ENCODE results near the gene ELP1.
"Not testable (repeated sequence)": the region's sequence is repeated elsewhere in the genome, so short reads cannot be mapped to it uniquely, and the experiment has no call there.

Gene ELP1

GRCh38 chr9:108857572-108857971 is 76.4 kb downstream of the ELP1 start:
- no peak for DNase-seq (ENCODE audit: low read depth in 1 of 2, low spot score in 1 of 2)

DNA sequence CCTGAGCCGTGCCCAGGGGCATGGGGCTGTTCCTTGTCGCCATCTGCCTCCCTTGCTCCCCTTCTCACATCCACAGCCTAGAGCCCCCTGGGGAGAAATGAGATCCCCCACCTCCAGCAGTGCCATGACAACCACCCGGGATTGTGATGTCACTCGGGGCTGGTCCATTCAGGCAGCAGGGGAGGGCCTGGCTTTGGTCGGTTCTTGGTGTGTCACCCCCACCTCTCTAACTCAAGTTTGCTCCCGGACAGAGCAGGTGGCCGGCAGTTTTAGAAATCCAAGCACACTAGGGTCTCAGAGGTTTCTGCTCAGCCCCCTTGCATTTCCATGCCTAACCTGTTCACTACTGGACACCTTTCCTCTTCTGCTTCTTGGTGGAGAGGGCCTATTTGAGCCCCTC is 78.0 kb downstream of the ELP1 start, which contains the start of gene ACTL7B:
Gene ACTL7B (minus strand): TSS at position 99 of the 400 bp plus-strand sequence. CDS start 56 bp downstream, at position 43.
- DNase-seq (ENCODE audit: low read depth in 1 of 2, low spot score in 1 of 2): no peak

GRCh38 chr9:108855529-108855886 is 78.4 kb downstream of the ELP1 start:
- DNase-seq (ENCODE audit: low read depth in 1 of 2, low spot score in 1 of 2): no peak

GRCh38 chr9:108854641-108855528 is 79.0 kb downstream of the ELP1 start:
- no peak for DNase-seq (ENCODE audit: low read depth in 1 of 2, low spot score in 1 of 2)

- DNase-seq (ENCODE audit: low read depth in 1 of 2, low spot score in 1 of 2): no peak
These were observed 79.8 kb downstream of the ELP1 start for GRCh38 chr9:108854094-108854493.

GRCh38 chr9:108852079-108852478 is 81.8 kb downstream of the ELP1 start:
- DNase-seq (ENCODE audit: low read depth in 1 of 2, low spot score in 1 of 2): no peak

GRCh38 chr9:108851138-108851537 is 82.8 kb downstream of the ELP1 start:
- no peak for DNase-seq (ENCODE audit: low read depth in 1 of 2, low spot score in 1 of 2)

DNA sequence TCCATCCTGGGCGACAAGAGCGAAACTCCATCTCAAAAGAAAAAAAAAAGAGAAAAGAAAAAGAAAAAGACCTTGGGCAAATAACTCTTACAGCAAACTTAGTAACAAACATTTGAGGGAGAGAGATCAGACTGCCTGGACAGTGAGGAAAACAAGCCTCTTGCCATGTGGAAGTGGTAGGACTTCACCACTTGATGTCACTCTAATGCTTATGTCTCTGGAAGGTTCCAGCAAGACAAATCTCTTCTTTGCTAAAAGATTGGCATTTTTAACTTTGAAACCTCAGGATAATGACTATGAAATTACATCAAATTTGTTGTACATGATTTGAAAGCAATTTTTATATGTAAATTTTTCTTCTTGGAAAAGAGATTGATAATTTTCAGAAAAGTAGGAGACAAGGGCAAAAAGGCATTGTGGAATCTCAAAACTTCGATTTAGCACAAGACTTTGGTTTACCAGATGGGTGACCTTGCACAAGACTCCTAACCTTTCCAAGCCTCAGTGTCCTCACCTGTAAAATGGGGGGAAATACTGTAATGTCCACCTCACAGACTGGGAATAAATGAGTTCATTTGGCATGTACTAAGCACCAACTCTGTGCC is 83.5 kb downstream of the ELP1 start:
- no peak for DNase-seq (ENCODE audit: low read depth in 1 of 2, low spot score in 1 of 2)

DNA sequence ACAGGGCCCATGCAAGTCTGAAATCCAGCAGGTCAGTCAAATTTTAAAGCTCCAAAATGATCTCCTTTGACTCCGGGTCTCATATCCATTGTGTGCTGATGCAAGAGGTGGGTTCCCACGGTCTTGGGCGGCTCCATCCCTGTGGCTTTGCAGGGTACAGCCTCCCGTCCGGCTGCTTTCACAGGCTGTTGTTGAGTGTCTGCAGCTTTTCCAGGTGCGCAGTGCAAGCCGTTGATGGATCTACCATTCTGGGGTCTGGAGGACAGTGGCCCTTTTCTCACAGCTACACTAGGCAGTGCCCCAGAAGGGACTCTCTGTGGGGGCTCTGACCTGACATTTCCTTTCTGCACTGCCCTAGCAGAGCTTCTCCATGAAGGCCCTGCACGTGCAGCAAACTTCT is 85.6 kb downstream of the ELP1 start:
- not testable (repeated sequence) for DNase-seq (ENCODE audit: low read depth in 1 of 2, low spot score in 1 of 2)

- DNase-seq (ENCODE audit: low read depth in 1 of 2, low spot score in 1 of 2): no peak
These were observed 88.0 kb downstream of the ELP1 start for GRCh38 chr9:108845947-108846346.

- DNase-seq (ENCODE audit: low read depth in 1 of 2, low spot score in 1 of 2): no peak
These were observed 88.4 kb downstream of the ELP1 start for GRCh38 chr9:108845507-108845906.

DNA sequence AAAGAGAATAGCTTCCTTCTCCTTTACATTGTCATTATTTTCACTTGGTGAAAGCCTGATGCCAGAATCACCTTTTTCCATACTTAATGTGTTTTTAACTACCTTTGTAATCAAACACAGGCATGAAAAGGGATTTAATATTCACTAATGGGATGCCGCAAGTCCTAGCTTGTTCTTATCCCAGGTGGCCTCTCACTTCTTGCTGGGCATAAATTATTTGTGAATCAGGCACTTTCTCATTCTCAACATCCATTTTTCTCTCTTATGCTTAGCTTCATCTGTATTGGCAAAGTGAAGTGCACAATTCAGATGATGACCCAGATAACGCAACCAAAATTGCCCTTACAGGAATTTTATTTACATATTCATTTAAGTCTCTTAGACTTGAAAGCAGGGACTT is 89.1 kb downstream of the ELP1 start:
- DNase-seq (ENCODE audit: low read depth in 1 of 2, low spot score in 1 of 2): no peak

DNA sequence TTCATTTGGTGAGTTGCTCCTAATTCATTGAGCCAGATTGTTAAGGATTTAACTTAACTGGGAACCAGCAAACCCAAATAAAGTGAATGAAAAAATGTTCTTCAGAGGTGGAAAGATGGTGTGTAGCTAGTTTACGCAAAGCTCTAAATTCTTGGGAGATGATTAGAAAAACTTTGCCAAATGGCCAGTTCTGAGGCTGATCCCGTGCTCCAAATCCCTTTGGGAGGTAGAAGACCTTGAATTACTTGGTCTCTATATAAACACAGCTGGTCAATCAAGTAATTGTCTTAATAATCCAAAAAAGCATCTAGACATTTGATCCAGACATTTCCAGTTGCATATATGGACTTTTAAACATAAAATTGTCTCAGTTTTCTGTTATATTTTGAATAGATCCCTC is 89.5 kb downstream of the ELP1 start:
- no peak for DNase-seq (ENCODE audit: low read depth in 1 of 2, low spot score in 1 of 2)

GRCh38 chr9:108842610-108843295 is 91.2 kb downstream of the ELP1 start:
- DNase-seq (ENCODE audit: low read depth in 1 of 2, low spot score in 1 of 2): no peak

DNA sequence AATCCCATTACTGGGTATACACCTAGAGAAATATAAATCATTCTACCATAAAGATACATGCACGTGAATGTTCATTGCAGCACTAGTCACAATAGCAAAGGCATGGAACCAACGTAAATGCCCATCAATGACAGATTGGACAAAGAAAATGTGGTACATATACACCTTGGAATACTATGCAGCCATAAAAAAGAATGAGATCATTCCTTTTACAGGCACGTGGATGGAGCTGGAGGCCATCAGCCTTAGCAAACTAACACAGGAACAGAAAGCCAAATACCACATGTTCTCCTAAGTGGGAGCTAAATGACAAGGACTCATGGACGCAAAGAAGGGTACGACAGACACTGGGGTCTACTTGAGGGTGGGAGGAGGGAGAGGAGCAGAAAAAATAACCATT is 94.4 kb downstream of the ELP1 start:
- not testable (repeated sequence) for DNase-seq (ENCODE audit: low read depth in 1 of 2, low spot score in 1 of 2)

GRCh38 chr9:108838017-108838416 is 95.9 kb downstream of the ELP1 start:
- DNase-seq (ENCODE audit: low read depth in 1 of 2, low spot score in 1 of 2): no peak

DNA sequence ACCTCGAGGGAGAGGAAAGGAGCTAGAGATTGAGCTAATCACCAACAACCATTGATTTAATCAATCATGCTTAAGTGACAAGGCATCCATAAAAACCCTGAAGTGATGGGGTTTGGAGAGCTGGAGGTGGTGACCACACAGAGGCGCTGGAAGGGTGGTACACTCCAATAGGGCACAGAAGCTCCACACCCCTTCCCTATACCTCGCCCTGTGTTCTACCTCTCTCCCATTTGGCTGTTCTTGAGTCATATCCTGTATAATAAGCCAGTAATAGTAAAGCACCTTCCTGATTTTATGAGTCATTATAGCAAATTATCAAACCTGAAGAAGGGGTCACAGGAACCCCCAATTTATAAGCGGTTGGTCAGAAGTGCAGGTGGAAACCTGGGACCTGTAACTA is 96.4 kb downstream of the ELP1 start:
- DNase-seq (ENCODE audit: low read depth in 1 of 2, low spot score in 1 of 2): no peak

GRCh38 chr9:108836781-108837180 is 97.1 kb downstream of the ELP1 start:
- no peak for DNase-seq (ENCODE audit: low read depth in 1 of 2, low spot score in 1 of 2)

DNA sequence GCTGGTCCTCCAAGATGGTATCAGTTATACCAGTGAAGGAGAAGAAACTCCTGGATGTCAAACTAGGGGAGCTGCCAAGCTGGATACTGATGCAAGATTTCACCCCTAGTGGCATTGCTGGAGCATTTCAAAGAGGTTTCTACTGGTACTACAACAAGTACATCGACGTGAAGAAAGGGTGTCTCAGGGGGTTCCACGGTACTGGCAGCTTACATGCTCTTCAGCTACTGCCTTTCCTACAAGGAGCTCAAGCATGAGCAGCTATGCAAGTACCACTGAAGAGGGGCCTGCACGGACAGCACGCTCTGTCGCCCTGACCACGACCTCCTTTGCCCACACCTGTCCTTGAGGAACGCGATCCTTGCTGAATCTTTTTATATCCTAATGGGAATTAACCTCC is 97.6 kb downstream of the ELP1 start:
- DNase-seq (ENCODE audit: low read depth in 1 of 2, low spot score in 1 of 2): no peak

GRCh38 chr9:108835831-108836230 is 98.1 kb downstream of the ELP1 start:
- no peak for DNase-seq (ENCODE audit: low read depth in 1 of 2, low spot score in 1 of 2)

DNA sequence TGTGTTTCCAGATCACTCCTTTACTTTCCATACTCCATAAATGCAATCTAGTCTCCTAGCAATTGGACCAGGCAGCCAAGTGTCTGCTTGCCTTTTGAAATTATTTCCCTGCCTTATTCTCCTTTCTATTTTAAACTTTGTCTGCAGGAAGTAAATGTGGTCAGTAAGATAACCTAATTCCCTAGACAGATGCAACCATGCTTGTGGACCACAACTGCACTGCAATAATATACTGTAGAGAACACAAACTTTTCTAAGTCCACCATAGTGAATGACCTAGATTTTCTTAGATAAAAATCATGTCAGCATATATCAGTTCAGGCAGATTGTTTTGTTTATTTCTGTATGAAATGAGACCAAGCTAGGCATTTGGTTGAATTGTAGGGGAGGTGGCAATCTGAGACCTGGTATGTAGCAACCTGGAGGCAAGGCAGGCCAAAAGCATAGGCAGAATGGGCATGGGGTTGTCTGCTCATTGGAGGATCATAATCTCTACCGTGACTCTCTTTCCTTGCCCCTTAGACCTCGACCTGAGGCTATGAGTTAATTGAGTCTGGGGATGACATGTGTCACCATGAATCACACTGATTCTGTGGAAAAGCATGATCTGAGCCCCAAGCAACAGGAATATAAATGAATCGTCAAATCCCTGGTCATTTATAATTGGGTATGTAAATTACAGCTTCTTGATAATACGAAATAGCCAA is 98.8 kb downstream of the ELP1 start:
- no peak for DNase-seq (ENCODE audit: low read depth in 1 of 2, low spot score in 1 of 2)

- no peak for DNase-seq (ENCODE audit: low read depth in 1 of 2, low spot score in 1 of 2)
These were observed 101.8 kb downstream of the ELP1 start for GRCh38 chr9:108832179-108832500.
